CD4-positive, alpha-beta T cell treated with Interferon gamma for 1 hour (primary cell): ENCODE data around the gene ATP5MC2.
"Not testable (repeated sequence)": the region's sequence is repeated elsewhere in the genome, so short reads cannot be mapped to it uniquely, and the experiment has no call there.

Source experiments
- DNase-seq: peaks from one replicate; pipeline ENCODE4 v3.0.0-alpha.2; 2020

Gene ATP5MC2

DNA sequence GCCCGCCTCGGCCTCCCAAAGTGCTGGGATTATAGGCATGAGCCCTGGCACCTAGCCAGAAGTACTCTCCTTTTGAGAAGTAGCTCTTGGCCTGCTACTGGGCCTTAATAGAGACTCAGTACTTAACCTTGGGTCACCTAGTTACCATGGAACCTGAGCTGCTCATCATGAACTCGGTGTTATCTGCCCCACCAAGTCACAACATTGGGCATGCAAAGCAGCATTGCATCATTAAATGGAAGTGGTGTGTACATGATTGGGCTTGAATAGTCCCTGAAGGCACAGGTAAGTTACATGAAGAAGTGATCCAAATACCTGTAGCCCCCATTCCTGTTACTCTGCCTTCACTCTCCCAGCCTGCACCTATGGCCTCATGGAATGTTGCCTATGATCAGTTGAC is 31.8 kb downstream of the ATP5MC2 start:
- DNase-seq = no peak

DNA sequence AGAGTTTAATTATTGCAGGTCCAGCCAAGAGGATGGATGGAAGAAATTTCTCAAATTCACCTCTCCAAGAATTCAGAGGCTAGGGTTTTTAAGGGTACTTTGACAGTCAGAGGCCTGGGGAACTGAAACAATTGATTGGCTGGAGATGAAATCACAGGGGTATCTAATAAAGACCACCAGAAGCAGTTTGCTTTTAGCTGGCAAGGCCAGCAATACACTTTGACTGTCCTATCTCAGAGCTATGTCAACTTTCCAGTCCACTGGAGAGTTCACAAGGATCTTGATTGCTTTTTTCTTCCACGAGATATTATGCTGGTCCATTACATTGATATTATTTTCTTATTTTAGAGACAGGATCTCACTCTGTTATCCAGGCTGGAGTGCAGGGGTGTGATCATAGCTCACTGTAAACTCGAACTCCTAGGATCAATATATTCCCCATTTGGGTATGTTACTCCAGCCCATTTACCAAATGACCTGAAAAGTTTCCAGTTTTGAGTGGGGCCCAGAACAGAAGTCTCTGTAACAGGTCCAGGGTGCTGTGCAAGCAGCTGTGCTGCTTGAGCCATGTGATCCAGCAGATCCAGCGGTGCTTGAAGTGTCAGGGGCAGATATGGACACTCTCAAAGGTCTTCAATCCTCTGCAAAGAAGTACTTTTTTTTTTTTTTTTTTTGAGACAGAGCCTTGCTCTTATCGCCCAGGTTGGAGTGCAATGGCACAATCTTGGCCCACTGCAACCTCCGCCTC is 32.5 kb downstream of the ATP5MC2 start:
- no peak for DNase-seq

DNA sequence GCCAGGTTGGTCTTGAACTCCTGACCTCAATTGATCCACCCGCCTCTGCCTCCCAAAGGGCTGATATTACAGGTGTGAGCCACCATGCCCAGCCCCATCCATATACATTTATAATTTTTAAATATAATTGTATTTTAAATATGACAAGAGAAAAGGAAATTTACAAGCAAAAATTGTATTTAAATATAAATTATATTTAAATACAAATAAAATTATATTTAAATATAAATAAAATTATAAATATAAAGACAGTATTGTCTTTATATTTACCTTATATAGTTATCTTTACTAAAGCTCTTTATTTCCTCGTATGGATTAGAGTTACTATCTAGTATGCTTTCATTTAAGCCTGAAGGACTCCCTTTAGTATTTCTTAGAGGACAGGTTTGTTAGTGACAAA is 37.8 kb downstream of the ATP5MC2 start:
- DNase-seq = no peak

DNA sequence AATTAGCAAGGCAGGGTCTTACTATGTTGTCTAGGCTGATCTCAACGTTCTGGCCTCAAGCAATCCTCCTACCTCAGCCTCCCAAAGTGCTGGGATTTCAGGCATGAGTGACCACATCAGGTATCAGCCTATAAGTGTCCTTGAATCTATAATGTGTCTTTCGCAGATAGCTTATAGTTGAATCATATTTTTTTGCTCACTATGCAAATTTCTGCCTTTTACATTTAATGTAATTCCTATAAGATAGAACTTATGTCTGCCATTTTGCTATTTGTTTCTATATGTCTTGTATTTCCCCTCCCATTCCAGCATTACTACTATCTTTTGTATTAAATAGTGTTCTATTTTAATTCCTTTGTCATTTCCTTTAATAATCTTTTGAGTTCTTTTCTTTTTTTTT is 39.2 kb downstream of the ATP5MC2 start:
- DNase-seq = no peak

DNA sequence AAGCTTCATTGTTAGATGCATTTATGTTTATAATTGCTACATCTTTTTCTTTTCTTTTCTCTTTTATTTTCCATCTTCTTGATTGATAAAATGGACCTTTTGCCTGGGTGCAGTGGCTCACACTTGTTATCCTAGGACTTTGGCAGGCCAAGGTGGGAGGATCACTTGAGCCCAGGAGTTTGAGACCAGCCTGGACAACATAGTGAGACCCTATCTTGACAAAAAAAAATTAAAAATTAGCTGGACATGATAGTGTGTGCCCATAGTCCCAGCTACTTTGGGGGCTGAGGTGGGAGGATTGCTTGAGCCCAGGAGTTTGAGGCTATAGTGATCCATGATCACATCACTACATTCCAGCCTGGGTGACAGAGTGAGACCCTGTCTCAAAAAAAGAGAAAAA is 40.2 kb downstream of the ATP5MC2 start:
- not testable (repeated sequence) for DNase-seq

DNA sequence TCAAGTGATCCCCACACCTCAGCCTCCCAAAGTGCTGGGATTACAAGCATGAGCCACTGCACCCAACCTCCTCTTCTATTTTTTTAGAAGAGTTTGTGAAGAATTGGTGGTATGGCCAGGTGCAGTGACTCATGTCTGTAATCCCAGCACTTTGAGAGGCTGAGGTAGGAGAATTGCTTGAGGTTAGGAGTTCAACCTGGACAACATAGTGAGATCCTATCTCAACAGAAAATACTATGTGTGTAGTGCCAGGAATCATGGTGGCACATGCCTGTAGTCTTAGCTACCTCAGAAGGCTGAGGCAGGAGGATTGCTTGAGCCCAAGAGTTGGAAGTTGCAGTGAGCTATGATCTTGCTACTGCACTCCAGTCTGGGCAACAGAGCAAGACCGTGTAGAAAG is 44.2 kb downstream of the ATP5MC2 start:
- DNase-seq = no peak

DNA sequence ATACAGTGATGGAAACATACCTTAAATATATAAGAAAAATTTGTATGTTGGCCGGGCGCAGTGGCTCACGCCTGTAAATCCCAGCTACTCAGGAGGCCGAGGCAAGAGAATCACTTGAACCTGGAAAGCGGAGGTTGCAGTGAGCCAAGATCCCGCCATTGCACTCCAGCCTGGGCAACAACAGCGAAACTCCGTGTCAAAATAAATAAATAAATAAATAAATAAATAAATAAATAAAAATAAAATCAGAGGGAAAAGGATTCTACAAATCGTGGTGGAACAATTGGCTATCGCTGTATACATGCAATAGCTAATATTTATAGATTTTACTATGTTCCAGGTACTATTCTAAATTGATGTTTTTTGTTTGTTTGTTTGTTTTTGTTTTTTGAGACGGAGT is 48.0 kb downstream of the ATP5MC2 start:
- no peak for DNase-seq

DNA sequence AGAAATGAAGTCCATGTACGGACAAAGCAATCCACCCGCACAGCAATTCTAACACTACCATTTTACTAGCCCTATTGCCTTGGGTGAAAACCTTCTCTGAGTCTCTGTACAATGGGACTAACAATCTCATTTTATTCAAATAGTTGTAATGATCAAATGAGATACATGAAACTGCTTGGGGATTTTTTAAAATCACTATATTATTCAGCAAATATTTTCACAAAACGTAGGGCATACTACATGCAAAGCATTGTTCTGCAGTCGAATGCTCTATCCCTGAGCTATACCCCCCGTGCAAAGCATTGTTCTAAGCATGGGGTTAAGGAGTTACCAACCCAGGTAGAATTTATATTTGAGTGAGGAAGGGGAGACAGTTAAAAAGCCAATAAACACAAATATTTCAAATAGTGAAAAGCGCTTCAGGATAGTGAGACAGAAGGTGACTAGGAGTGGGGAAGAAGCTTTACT is 49.1 kb downstream of the ATP5MC2 start:
- no peak for DNase-seq

DNA sequence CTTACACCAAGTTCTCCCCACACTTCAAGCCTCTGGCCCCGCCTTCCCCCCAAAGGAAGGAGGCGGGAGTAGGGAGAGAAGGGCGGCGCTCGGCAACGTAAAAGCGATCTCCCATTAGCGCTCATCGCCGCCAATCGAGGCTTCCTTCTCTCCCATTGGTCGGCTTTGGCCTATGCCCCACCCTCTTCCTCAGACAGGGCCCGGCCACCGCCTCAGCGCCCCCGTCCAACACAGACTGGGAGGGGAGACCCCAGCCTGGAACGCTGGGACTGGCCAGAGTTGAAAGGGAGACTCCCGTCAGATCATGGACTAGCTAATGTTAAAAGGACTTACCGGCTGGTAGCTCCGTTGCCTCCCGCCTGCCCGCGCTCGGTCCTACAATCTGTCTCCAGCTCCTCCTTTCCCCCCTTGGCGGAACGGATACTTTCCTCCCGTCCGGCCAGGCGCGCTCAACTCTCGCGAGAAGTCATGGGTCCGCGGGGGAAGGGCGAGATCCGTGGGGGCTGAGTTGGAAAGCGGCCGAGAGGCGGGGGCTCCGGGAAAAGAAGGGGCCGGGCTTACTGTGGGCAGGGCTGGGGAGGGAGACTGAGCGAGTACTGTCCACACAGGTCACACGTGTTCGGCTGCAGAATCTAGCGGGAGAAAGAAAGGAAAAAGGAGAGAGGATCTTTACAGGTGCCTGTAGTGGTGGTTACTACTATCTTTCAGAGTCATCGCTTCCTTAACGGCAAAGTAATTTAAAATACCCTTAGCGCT is 49.8 kb downstream of the ATP5MC2 start, which contains the start of gene ATF7:
Gene ATF7 (minus strand): TSS at position 437 of the 756 bp plus-strand sequence. CDS start 25,382 bp downstream, outside the sequence.
- DNase-seq = peak; percentile 96

DNA sequence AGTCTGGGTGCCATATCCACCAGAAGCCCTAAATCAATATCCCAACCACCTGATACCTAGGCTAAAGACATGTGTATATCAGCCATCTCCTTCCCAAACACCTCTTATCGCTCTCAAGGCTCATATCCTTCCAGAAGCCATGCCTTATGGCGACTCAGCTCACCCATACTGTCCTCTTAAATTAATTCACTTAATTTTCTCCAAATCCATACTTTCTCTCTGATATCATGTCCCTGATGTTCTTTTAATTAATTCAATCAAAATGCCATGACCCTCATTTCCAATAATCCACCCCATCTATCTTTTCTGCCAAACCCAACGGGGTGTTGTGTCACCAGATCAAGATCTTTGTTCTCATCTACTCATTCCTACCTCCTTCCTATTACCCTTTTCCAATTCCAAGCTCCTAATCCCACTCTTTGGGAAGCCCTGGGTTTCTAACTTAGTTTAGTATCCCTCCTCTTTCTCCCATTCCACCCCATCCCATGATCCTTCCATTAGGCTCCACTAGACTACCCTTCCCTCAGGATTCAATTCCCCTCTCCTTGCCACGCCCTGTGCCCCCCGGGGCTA is 50.4 kb downstream of the ATP5MC2 start:
- no peak for DNase-seq

DNA sequence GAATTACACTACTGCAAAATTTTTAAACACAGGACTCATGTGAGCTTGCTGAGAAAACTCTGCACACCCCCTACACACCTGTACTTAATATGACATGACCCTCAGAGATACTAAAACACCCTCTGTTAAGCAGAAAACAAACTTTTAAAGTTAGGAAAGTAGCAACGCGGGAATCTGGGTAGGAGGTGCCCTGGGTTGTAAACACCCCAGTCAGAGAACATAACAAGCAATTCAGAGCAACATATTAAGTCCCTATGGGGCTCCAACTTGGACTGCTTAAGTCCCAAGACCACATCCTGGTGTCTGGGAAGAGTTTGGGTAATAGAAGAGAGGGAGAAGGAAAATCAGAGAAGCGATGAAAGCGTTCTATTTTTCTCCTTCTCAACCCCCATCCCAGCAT is 50.9 kb downstream of the ATP5MC2 start:
- DNase-seq = no peak

DNA sequence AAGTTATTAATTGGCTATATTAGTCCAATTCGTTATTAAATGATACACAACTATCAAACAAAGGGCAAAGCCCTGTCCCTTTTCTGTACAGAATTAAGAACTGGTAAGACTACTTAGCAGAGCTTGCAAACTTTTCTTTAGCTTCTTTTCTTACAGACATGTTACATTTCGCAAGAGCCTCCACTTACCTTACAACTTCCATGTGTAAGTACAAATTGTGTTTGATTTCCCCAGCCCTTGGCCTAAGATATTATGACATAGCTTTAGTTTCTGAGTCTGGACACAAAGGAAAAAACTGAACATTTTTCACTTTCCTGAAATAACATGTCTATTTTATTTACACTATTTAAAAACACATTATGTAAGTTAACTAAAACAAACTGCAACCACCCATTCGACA is 51.4 kb downstream of the ATP5MC2 start:
- no peak for DNase-seq

DNA sequence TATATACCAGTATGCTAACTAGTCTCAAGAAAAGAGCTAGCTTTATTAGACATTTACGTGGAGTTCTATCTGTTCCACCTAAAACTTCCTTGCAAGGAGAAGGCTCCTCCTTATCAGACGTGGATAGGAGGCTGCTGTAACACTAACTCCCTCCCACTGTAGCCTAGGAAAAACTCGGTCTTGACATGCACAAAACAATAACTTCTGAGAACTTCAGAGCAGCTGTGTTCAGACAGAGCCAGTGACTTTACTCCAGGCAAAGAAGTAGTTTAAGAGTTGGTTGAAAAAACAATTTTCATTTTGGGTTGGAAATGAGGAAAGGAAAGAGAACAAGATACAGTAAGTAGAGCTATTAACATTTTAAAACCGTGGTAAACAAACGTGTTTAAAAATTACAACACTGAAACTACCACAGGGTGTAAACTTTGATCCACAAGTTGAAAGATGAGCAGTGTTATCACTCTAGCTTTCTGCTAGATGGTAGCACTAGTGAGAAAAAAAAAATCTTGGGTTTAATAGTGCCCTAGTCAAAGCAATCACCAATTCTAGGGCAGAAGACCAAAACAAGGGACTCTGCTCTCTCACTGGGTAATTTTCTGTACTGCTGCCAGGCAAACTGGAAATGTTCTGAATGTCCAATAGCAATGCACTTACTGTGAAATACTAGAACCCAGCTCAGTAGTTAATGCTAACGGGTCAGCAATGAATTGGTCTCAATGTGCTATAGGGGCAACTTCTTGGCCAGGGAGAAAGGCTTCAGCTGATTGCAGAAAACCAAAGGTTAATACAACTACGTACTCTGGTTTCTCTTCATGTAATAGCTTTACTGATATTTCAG is 52.1 kb downstream of the ATP5MC2 start:
- DNase-seq = no peak

DNA sequence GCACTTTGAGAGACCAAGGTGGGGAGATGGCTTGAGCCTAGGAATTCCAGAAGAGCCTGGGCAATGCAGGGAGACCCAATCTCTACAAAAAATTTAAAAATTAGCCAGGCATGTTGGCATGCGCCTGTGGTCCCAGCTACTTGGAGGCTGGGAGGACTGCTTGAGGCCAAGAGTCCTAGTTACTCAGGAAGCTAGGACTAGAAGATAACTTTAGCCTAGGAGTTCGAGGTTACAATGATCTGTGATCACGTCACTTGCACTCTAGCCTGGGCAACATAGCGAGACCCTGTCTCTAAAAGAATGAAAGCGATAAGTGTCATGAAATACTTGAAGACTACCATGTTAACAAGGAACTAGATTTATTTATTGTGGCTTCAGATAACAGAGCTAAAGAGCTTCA is 53.2 kb downstream of the ATP5MC2 start:
- no peak for DNase-seq

DNA sequence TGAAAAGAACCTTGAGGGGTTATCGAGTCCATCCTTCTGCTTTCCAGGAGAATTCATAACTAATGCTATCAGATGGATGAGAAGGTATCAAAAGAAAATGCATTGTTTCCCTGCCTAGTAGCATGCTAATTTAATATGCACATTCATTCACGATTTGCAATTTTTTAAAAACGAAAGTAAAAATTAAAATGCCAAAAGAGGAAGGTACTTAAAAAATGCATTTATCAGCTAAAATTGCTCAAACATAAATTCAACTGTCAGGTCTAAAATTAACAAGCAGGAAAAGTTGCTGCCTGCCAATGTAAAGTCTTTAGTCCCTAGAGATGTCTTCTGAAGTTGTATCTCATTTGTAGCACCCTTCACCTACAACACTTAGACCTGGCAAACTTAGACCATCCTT is 57.6 kb downstream of the ATP5MC2 start:
- no peak for DNase-seq

DNA sequence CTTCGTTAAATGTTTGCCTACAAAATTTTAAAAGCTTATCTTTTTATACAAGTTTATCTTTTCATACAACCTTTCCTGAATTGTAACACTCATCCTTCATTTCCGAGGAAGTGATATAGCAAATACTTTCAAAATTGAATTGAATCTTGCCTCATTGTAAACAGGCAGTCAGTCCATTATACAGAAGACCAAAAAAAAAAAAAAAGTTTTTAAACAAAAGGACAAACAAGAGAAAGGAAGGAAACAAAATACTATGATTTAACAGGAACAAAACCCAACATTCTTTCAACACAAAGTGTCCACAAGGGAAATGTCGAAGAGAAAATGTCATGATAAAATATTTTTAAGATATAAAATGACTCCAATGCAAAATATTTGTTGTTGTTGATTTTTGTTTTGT is 58.2 kb downstream of the ATP5MC2 start:
- DNase-seq = no peak

DNA sequence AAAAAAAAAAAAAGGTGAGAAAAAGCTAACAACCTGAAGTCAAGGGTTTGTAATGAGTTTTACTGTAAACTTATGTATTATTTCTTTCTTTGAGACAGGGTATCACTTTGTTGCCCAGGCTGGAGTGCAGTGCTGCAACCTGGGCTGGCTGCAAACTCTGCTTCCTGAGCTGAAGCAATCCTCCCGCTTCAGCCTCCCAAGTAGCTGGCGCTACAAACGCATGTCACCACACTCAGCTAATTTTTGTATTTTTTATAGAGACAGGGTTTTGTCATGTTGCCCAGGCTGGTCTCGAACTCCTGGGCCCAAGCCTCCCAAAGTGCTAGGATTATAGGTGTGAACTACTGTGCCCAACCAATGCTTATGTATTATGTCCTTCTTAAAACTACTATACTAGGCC is 58.9 kb downstream of the ATP5MC2 start:
- no peak for DNase-seq
